GM23338 (cell line): ENCODE results near the gene PHKG2. TPM values are rescaled to one million over a fixed set of nuclear protein-coding genes. Genes with fewer than 3 reads are reported as not detected.

ENCODE experiments used
- ATAC-seq: fragments of 200-7000 bp; cut with Tn5 transposase; 3 replicates; pipeline ENCODE4 v1.9.1; 2020
- DNase-seq: peaks from one replicate; pipeline ENCODE4 v3.0.0-alpha.2; 2015; ENCODE audit warnings: low spot score
- H2AFZ ChIP-seq: fragments of 200-600 bp; sonication (generic); 2 replicates; pipeline ENCODE4 v1.8.0; 2016; ENCODE audit warnings: antibody characterized with exemption, mild to moderate bottlenecking, moderate library complexity
- H3F3A ChIP-seq: fragments of 200-600 bp; sonication (generic); replicated peaks from 2 replicates; pipeline ENCODE4 v1.8.0; 2017; ENCODE audit warnings: antibody characterized with exemption, mixed run types, low read depth
- H3K27ac ChIP-seq: fragments of 200-600 bp; sonication (generic); 2 replicates; pipeline ENCODE4 v1.6.1; 2016; ENCODE audit warnings: low read depth
- H3K27me3 ChIP-seq: fragments of 200-600 bp; sonication (generic); 2 replicates; pipeline ENCODE4 v1.8.0; 2016; ENCODE audit warnings: mild to moderate bottlenecking, mixed run types, moderate library complexity; ENCODE audit not compliant: insufficient read depth
- H3K36me3 ChIP-seq: fragments of 200-600 bp; sonication (generic); 2 replicates; pipeline ENCODE4 v1.8.0; 2016; ENCODE audit warnings: mild to moderate bottlenecking; ENCODE audit not compliant: insufficient read depth
- H3K4me1 ChIP-seq: fragments of 200-600 bp; sonication (generic); 2 replicates; pipeline ENCODE4 v1.8.0; 2016; ENCODE audit warnings: mild to moderate bottlenecking, moderate library complexity; ENCODE audit not compliant: insufficient read depth
- H3K4me2 ChIP-seq: fragments of 200-600 bp; sonication (generic); 2 replicates; pipeline ENCODE4 v1.7.1; 2017; ENCODE audit warnings: mixed run types
- H3K4me3 ChIP-seq: fragments of 200-600 bp; sonication (generic); 2 replicates; pipeline ENCODE4 v1.6.1; 2016; ENCODE audit warnings: mixed run types
- H3K79me2 ChIP-seq: fragments of 200-600 bp; sonication (generic); replicated peaks from 2 replicates; pipeline ENCODE4 v1.8.0; 2017; ENCODE audit warnings: mild to moderate bottlenecking; ENCODE audit not compliant: insufficient read depth
- H3K9me2 ChIP-seq: fragments of 200-600 bp; sonication (generic); 2 replicates; pipeline ENCODE4 v1.8.0; 2017; ENCODE audit not compliant: insufficient read depth
- H4K20me1 ChIP-seq: fragments of 200-600 bp; sonication (generic); replicated peaks from 2 replicates; pipeline ENCODE4 v1.8.0; 2017; ENCODE audit warnings: mild to moderate bottlenecking; ENCODE audit not compliant: insufficient read depth
- H3K27ac Mint-ChIP-seq: 2 replicates; pipeline ENCODE4 v1.8.0; 2020; ENCODE audit warnings: inconsistent platforms, mild to moderate bottlenecking, moderate library complexity, mixed read lengths
- H3K27me3 Mint-ChIP-seq: 3 replicates; pipeline ENCODE4 v1.8.0; 2022; ENCODE audit warnings: low read depth, mild to moderate bottlenecking, moderate library complexity, mixed read lengths, inconsistent platforms; ENCODE audit not compliant: insufficient read depth, poor library complexity
- H3K36me3 Mint-ChIP-seq: 3 replicates; pipeline ENCODE4 v1.8.0; 2021; ENCODE audit warnings: low read depth, mild to moderate bottlenecking, inconsistent platforms, moderate library complexity, mixed read lengths
- H3K4me1 Mint-ChIP-seq: 3 replicates; pipeline ENCODE4 v1.8.0; 2020; ENCODE audit warnings: mild to moderate bottlenecking, inconsistent platforms, mixed read lengths
- H3K4me3 Mint-ChIP-seq: 3 replicates; pipeline ENCODE4 v1.8.0; 2021; ENCODE audit warnings: moderate library complexity, mild to moderate bottlenecking, inconsistent platforms, mixed read lengths
- H3K9me3 Mint-ChIP-seq: 3 replicates; pipeline ENCODE4 v1.8.0; 2020; ENCODE audit warnings: moderate library complexity, mild to moderate bottlenecking, inconsistent platforms, mixed read lengths
- EZH2 ChIP-seq: fragments of 200-600 bp; sonication (generic); IDR thresholded peaks from one replicate; pipeline ENCODE4 v1.8.0; 2017; ENCODE audit warnings: antibody characterized with exemption, mild to moderate bottlenecking, low read depth; ENCODE audit not compliant: unreplicated experiment
- EZH2phosphoT487 ChIP-seq: fragments of 200-600 bp; sonication (generic); IDR thresholded peaks from one replicate; pipeline ENCODE4 v1.8.1; 2018; ENCODE audit warnings: antibody characterized with exemption; ENCODE audit not compliant: unreplicated experiment
- JUNB ChIP-seq: IDR thresholded peaks from one replicate; pipeline ENCODE4 v1.6.1; 2016; ENCODE audit warnings: antibody characterized with exemption; ENCODE audit not compliant: unreplicated experiment
- NANOG ChIP-seq: IDR thresholded peaks from 2 replicates; pipeline ENCODE4 v1.6.1; 2016; ENCODE audit warnings: antibody characterized with exemption, borderline replicate concordance
- POLR2AphosphoS5 ChIP-seq: IDR thresholded peaks from 2 replicates; pipeline ENCODE4 v1.6.1; 2016; ENCODE audit warnings: antibody characterized with exemption, low read depth
- ZNF331 ChIP-seq: fragments of 250-450 bp; sonication (Bioruptor Pico); IDR thresholded peaks from 2 replicates; pipeline ENCODE4 v1.5.0; 2020; ENCODE audit warnings: low read depth, mild to moderate bottlenecking, moderate library complexity
- polyA plus RNA-seq: library from polyadenylated mRNA; unstranded; fragments of >200 nt; fragmentation: Nextera tagmentation; extraction: Ambion mirVana; gene quantifications from 2 replicates; pipeline ENCODE4 v1.2.1, GENCODE V29; 2016
- total RNA-seq: library from RNA; depleted of rRNA; stranded (reverse); fragments of >200 nt; shearing (Covaris generic); gene quantifications from 2 replicates; pipeline ENCODE4 v1.2.3, GENCODE V29; 2014
- TF ChIP-seq, protein P1 (sequence below), 2 experiments: fragments of 200-600 bp in 1 of 2; sonication (generic) in 1 of 2; conservative IDR thresholded peaks; 2 replicates each; pipeline versions ENCODE4 v1.5.1 to v1.6.1; 2016 to 2017; ENCODE audit warnings: antibody characterized with exemption in 2 of 2, low read depth in 2 of 2, mild to moderate bottlenecking in 2 of 2, moderate library complexity in 1 of 2
- TF ChIP-seq, protein P2 (sequence below): IDR thresholded peaks from one replicate; pipeline ENCODE4 v1.6.1; 2018; ENCODE audit warnings: antibody characterized with exemption; ENCODE audit not compliant: unreplicated experiment
- TF ChIP-seq, protein P3 (sequence below): fragments of 250-450 bp; sonication (Bioruptor Pico); IDR thresholded peaks from 2 replicates; pipeline ENCODE4 v1.5.0; 2020; ENCODE audit warnings: mild to moderate bottlenecking, moderate library complexity
- TF ChIP-seq, protein P4 (sequence below): IDR thresholded peaks from 2 replicates; pipeline ENCODE4 v1.6.1; 2016; ENCODE audit warnings: antibody characterized with exemption

Gene PHKG2
- total and polyA plus RNA-seq, 2 experiments from 2014 or later, result 26.9 to 27.0 TPM

DNA sequence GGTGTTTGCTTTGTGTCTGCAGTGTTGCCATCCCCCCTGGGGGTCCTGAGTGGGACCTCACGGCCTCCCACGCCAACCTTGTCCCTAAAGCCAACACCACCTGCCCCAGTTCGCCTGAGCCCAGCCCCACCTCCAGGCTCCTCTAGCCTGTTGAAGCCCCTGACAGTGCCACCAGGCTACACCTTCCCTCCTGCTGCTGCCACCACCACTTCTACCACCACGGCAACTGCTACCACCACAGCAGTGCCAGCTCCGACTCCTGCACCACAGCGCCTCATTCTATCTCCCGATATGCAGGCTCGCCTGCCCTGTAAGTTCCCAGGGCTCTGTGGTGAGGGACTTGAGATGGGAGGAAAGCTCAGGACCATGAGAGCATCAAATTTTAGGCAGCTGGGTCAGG, 27.1 kb upstream of the PHKG2 start:
- Histone ChIP-seq H4K20me1 (peaks cover 27% of the 10 kb centered on the region), H3K4me3 (no peak overlapping the region), H3K27me3 (no peaks in the 10 kb centered on the region), H3F3A (no peaks in the 10 kb centered on the region), H3K79me2 (peaks cover 10% of the 10 kb centered on the region), H3K36me3 (peaks cover 57% of the 10 kb centered on the region), H3K4me2 (no peak overlapping the region), H2AFZ (no peak overlapping the region), H3K9me2 (no peaks in the 10 kb centered on the region), H3K4me1 (no peaks in the 10 kb centered on the region), H3K27ac (no peak overlapping the region)
- DNase-seq (no peak), ATAC-seq (no peak)
- Mint-ChIP-seq H3K27ac (no peak overlapping the region), H3K4me3 (no peak overlapping the region), H3K36me3 (peaks cover 93% of the 10 kb centered on the region), H3K4me1 (no peaks in the 10 kb centered on the region), H3K27me3 (peaks cover 8% of the 10 kb centered on the region), H3K9me3 (no peaks in the 10 kb centered on the region)
- TF ChIP-seq NANOG, result no peak

DNA sequence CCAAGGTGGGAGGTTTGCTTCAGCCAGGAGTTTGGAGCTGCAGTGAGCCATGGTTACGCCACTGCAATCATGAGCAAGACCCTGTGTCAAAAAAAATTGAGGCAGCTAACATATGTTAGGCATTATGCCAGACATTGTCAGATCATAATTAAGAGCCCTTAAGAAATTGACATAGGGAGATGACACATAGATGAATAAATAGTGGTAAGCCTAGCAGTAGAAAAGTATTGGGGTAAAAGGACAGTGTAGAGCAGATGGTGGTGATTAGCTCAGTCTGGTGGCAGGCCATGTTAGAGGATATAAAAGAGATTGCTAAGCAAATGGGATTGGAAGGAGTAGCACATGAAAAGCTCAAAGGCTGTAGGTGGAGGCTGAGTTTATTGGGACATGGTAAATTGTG, 26.6 kb upstream of the PHKG2 start:
- peaks cover 8% of the 10 kb centered on the region for H3K27me3 Mint-ChIP-seq
- Histone ChIP-seq H3K27me3 (no peaks in the 10 kb centered on the region), H3K4me2 (no peak overlapping the region), H3K4me3 (no peak overlapping the region), H3F3A (no peaks in the 10 kb centered on the region), H3K27ac (no peak overlapping the region), H3K79me2 (peaks cover 14% of the 10 kb centered on the region), H4K20me1 (peaks cover 29% of the 10 kb centered on the region), H3K4me1 (no peaks in the 10 kb centered on the region), H2AFZ (no peak overlapping the region), H3K9me2 (no peaks in the 10 kb centered on the region), H3K36me3 (peaks cover 57% of the 10 kb centered on the region)
- H3K9me3 Mint-ChIP-seq, result no peaks in the 10 kb centered on the region
- H3K27ac Mint-ChIP-seq, result no peak overlapping the region
- DNase-seq (no peak), ATAC-seq (no peak)
- no peak for TF ChIP-seq POLR2AphosphoS5
- TF ChIP-seq, protein P1, sequence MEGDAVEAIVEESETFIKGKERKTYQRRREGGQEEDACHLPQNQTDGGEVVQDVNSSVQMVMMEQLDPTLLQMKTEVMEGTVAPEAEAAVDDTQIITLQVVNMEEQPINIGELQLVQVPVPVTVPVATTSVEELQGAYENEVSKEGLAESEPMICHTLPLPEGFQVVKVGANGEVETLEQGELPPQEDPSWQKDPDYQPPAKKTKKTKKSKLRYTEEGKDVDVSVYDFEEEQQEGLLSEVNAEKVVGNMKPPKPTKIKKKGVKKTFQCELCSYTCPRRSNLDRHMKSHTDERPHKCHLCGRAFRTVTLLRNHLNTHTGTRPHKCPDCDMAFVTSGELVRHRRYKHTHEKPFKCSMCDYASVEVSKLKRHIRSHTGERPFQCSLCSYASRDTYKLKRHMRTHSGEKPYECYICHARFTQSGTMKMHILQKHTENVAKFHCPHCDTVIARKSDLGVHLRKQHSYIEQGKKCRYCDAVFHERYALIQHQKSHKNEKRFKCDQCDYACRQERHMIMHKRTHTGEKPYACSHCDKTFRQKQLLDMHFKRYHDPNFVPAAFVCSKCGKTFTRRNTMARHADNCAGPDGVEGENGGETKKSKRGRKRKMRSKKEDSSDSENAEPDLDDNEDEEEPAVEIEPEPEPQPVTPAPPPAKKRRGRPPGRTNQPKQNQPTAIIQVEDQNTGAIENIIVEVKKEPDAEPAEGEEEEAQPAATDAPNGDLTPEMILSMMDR (conservative IDR thresholded peaks at IDR 0.05; ENCODE audit: low read depth in 2 of 2), result no peak
- TF ChIP-seq, protein P2, sequence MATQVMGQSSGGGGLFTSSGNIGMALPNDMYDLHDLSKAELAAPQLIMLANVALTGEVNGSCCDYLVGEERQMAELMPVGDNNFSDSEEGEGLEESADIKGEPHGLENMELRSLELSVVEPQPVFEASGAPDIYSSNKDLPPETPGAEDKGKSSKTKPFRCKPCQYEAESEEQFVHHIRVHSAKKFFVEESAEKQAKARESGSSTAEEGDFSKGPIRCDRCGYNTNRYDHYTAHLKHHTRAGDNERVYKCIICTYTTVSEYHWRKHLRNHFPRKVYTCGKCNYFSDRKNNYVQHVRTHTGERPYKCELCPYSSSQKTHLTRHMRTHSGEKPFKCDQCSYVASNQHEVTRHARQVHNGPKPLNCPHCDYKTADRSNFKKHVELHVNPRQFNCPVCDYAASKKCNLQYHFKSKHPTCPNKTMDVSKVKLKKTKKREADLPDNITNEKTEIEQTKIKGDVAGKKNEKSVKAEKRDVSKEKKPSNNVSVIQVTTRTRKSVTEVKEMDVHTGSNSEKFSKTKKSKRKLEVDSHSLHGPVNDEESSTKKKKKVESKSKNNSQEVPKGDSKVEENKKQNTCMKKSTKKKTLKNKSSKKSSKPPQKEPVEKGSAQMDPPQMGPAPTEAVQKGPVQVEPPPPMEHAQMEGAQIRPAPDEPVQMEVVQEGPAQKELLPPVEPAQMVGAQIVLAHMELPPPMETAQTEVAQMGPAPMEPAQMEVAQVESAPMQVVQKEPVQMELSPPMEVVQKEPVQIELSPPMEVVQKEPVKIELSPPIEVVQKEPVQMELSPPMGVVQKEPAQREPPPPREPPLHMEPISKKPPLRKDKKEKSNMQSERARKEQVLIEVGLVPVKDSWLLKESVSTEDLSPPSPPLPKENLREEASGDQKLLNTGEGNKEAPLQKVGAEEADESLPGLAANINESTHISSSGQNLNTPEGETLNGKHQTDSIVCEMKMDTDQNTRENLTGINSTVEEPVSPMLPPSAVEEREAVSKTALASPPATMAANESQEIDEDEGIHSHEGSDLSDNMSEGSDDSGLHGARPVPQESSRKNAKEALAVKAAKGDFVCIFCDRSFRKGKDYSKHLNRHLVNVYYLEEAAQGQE, result no peak
- no peak for TF ChIP-seq EZH2phosphoT487
- no peak for TF ChIP-seq JUNB
- TF ChIP-seq EZH2, result no peak
- TF ChIP-seq, protein P3, sequence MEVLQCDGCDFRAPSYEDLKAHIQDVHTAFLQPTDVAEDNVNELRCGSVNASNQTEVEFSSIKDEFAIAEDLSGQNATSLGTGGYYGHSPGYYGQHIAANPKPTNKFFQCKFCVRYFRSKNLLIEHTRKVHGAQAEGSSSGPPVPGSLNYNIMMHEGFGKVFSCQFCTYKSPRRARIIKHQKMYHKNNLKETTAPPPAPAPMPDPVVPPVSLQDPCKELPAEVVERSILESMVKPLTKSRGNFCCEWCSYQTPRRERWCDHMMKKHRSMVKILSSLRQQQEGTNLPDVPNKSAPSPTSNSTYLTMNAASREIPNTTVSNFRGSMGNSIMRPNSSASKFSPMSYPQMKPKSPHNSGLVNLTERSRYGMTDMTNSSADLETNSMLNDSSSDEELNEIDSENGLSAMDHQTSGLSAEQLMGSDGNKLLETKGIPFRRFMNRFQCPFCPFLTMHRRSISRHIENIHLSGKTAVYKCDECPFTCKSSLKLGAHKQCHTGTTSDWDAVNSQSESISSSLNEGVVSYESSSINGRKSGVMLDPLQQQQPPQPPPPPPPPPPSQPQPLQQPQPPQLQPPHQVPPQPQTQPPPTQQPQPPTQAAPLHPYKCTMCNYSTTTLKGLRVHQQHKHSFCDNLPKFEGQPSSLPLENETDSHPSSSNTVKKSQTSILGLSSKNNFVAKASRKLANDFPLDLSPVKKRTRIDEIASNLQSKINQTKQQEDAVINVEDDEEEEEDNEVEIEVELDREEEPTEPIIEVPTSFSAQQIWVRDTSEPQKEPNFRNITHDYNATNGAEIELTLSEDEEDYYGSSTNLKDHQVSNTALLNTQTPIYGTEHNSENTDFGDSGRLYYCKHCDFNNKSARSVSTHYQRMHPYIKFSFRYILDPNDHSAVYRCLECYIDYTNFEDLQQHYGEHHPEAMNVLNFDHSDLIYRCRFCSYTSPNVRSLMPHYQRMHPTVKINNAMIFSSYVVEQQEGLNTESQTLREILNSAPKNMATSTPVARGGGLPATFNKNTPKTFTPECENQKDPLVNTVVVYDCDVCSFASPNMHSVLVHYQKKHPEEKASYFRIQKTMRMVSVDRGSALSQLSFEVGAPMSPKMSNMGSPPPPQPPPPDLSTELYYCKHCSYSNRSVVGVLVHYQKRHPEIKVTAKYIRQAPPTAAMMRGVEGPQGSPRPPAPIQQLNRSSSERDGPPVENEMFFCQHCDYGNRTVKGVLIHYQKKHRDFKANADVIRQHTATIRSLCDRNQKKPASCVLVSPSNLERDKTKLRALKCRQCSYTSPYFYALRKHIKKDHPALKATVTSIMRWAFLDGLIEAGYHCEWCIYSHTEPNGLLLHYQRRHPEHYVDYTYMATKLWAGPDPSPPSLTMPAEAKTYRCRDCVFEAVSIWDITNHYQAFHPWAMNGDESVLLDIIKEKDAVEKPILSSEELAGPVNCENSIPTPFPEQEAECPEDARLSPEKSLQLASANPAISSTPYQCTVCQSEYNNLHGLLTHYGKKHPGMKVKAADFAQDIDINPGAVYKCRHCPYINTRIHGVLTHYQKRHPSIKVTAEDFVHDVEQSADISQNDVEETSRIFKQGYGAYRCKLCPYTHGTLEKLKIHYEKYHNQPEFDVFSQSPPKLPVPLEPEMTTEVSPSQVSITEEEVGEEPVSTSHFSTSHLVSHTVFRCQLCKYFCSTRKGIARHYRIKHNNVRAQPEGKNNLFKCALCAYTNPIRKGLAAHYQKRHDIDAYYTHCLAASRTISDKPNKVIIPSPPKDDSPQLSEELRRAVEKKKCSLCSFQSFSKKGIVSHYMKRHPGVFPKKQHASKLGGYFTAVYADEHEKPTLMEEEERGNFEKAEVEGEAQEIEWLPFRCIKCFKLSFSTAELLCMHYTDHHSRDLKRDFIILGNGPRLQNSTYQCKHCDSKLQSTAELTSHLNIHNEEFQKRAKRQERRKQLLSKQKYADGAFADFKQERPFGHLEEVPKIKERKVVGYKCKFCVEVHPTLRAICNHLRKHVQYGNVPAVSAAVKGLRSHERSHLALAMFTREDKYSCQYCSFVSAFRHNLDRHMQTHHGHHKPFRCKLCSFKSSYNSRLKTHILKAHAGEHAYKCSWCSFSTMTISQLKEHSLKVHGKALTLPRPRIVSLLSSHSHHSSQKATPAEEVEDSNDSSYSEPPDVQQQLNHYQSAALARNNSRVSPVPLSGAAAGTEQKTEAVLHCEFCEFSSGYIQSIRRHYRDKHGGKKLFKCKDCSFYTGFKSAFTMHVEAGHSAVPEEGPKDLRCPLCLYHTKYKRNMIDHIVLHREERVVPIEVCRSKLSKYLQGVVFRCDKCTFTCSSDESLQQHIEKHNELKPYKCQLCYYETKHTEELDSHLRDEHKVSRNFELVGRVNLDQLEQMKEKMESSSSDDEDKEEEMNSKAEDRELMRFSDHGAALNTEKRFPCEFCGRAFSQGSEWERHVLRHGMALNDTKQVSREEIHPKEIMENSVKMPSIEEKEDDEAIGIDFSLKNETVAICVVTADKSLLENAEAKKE (CRISPR knock-in tag), result no peak
- TF ChIP-seq ZNF331 (CRISPR knock-in tag), result no peak
- TF ChIP-seq, protein P4, sequence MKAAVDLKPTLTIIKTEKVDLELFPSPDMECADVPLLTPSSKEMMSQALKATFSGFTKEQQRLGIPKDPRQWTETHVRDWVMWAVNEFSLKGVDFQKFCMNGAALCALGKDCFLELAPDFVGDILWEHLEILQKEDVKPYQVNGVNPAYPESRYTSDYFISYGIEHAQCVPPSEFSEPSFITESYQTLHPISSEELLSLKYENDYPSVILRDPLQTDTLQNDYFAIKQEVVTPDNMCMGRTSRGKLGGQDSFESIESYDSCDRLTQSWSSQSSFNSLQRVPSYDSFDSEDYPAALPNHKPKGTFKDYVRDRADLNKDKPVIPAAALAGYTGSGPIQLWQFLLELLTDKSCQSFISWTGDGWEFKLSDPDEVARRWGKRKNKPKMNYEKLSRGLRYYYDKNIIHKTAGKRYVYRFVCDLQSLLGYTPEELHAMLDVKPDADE, result no peak
- no peaks in the 10 kb centered on the region for H3K4me1 Mint-ChIP-seq
- H3K36me3 Mint-ChIP-seq, result peaks cover 90% of the 10 kb centered on the region
- H3K4me3 Mint-ChIP-seq, result no peak overlapping the region
